Subcutaneous adipose tissue (tissue), 4 donors: ENCODE data around the gene BTBD17. TPM values are rescaled to one million over a fixed set of nuclear protein-coding genes. Genes with fewer than 3 reads are reported as not detected.

Experiments
- total RNA-seq, 4 donors: library from RNA; depleted of rRNA; stranded (reverse); fragments of >200 nt; gene quantifications; one replicate each; pipeline ENCODE4 v1.1.0, GENCODE V29; 2016
- TF ChIP-seq, protein P1 (sequence below): fragments of 450-650 bp; IDR thresholded peaks from one replicate; pipeline ENCODE4 v1.5.1; 2016; ENCODE audit warnings: low read depth, mild to moderate bottlenecking, control low read depth, antibody characterized with exemption, moderate library complexity

Gene BTBD17, protein sequence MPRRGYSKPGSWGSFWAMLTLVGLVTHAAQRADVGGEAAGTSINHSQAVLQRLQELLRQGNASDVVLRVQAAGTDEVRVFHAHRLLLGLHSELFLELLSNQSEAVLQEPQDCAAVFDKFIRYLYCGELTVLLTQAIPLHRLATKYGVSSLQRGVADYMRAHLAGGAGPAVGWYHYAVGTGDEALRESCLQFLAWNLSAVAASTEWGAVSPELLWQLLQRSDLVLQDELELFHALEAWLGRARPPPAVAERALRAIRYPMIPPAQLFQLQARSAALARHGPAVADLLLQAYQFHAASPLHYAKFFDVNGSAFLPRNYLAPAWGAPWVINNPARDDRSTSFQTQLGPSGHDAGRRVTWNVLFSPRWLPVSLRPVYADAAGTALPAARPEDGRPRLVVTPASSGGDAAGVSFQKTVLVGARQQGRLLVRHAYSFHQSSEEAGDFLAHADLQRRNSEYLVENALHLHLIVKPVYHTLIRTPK
- not detected for total RNA-seq

DNA sequence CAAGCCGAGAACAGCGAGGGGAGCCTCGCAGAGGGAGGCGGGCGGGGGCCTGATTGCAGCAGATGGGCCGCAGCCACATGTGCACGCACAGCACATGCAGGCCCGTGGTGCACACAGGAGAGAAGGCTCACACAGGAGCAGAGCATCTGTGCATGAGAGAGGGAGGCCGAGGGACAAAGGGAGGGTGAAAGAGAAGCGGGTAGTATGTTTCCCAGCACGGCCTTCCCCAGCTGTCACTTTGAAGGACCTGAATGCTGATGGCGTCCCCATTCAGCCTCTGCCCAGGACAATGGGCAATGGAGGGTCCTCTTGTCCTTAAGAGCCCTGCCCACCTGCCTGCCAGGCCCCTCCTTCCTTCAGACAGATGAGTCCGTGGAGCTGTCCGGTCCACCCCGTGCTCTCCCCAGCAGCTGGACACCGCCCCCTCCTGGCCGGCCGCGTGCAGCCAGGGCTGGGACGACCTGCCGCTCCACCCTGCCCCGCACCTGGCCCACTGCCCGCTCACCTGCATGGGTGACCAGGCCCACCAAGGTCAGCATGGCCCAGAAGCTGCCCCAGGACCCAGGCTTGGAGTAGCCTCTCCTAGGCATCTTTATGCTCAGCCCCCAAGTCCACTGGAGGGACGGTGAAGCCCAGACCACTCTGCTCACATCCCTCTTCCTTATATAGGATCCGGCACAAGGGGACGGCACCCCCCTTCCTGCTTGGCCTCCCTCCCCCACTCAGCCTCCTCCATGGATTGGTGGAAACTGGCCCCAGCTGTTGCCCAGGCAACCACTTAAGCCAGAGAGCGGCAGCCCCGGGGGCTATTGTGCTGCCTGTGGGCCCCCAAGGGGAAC, at the start of gene BTBD17:
BTBD17 (minus strand) TSS at position 639 of the 839 bp plus-strand sequence; CDS start at position 590, 49 bp downstream.
- TF ChIP-seq, protein P1, sequence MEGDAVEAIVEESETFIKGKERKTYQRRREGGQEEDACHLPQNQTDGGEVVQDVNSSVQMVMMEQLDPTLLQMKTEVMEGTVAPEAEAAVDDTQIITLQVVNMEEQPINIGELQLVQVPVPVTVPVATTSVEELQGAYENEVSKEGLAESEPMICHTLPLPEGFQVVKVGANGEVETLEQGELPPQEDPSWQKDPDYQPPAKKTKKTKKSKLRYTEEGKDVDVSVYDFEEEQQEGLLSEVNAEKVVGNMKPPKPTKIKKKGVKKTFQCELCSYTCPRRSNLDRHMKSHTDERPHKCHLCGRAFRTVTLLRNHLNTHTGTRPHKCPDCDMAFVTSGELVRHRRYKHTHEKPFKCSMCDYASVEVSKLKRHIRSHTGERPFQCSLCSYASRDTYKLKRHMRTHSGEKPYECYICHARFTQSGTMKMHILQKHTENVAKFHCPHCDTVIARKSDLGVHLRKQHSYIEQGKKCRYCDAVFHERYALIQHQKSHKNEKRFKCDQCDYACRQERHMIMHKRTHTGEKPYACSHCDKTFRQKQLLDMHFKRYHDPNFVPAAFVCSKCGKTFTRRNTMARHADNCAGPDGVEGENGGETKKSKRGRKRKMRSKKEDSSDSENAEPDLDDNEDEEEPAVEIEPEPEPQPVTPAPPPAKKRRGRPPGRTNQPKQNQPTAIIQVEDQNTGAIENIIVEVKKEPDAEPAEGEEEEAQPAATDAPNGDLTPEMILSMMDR = no peak

DNA sequence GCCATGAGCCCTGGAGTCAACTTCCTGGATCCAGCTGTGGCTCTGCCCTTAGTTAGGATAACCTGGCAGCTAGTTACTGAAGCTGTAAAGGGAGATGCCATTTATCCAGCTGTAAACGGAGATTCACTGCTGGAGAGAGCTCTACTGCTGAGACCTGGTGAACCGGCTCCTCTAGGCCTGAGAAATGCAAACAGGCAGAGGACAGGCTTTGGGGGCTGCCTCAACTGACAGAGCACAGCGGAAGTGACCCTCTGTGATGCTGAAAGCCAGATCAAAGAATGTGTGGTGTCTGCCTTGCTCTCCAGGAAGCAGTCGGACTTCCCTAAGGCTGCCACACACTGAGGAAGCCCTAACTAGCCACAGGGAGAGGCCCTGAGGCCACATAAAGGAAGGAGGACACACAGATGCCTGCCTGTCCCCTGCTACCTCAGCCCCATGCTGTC, 48.4 kb upstream of the BTBD17 start:
- TF ChIP-seq, protein P1 = no peak

DNA sequence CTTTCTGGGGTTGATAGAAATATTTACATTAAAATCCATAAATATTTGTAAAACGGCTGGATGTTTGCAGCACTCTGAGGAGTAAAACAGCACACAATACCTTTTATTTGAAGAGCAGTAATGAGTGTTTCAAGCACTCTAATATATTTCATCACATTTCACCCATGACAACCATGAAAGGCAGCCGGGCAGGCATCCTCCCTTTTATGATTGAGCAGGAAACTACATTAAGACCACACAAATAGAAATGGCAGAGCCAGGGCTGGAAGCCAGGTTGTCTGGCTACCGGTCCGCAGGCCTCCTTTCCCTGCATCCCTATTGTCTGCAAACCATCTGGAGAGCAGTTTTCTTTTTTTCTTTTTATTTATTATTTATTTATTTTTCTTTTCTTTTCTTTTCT, 47.1 kb upstream of the BTBD17 start:
- TF ChIP-seq, protein P1 = no peak

DNA sequence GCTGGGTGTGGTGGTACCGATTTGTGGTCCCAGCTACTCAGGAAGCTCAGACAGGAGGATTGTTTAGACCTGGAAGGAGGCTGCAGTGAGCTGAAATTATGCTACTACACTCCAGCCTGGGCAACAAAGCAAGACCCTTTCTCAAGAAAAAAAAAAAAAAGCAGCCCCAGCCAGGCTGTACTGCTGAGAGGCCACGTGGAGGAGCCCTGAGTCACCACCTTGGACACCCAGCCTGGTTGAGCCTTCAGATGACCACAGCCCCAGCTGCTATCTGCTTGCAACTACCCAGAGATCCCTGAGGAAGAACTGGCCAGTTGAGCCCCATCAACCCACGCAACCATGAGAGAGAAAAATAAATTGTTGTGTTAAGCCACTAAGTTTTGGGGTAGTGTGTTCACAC, 46.6 kb upstream of the BTBD17 start:
- TF ChIP-seq, protein P1 = no peak

DNA sequence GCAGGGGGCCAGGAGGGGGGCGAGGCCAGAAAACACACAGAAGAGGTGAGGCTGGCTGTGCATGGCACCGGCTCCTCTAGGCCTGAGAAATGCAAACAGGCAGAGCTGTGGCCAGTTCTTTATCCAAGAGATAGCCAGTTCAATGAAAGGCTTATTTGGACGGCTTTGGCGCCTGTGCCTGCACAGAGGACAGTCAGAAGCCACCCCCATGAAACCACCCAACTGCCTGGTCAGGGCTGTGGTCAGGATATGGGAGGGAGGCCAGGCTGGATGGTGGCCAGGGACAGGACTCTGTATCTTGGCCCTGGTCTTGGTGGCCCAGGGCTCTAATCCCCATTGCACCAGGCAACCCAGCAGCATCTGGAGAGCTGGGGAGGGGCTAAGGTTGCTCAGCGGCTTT, 45.7 kb upstream of the BTBD17 start:
- TF ChIP-seq, protein P1 = no peak

DNA sequence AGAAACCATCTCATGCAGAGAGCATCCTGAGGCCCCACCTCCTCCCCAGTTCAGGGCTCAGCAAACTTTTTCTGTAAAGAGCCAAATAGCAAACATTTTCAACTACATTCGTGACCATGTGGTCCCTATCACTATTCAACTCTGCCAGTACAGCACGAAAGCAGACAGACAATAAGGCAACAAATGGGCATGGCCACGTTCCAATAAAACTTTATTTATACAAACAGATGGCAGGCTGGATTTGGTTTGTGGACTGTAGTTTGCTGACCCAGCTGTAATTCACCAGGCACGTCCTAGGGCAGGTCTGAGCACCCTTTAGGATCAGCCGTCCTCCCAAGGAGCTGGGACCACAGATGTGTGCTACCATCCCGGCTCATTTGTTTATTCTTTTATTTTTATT, 43.1 kb upstream of the BTBD17 start:
- TF ChIP-seq, protein P1 = no peak

DNA sequence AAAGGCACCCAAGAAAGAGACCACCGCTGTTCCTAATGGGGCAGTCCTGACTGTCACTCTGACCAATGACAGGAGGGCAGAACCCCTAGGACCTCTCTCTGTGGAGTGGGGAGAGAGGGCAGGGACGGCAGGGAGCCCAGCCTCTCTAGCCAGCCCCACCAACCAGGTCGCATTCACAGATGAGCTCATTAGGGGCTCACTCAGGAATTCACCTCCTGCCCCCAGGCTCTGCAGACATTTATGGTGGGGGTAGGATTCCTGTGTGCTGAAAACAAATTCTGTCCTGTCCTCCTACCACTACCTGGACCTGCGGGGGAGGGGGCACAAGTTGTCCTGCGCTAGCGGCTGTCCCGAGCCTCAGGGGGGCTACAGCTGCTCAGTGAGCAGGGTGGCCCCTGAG, 42.5 kb upstream of the BTBD17 start:
- TF ChIP-seq, protein P1 = no peak
